Pancreas (tissue), 10 donors: ENCODE data around the gene CRYBG3. TPM values are rescaled to one million over a fixed set of nuclear protein-coding genes. Genes with fewer than 3 reads are reported as not detected.

Experiments used
- ATAC-seq, 4 donors: fragments of 200-7000 bp; cut with Tn5 transposase; one replicate each; pipeline versions ENCODE4 v1.8.0 to v1.9.1; 2020; ENCODE audit warnings: mild to moderate bottlenecking in 4 of 4, moderate library complexity in 4 of 4
- DNase-seq, 6 donors: peaks; one replicate each; pipeline ENCODE4 v3.0.0-alpha.2; 2020
- FAIRE-seq: peaks from 2 replicates; lab custom pipeline; 2012; peaks lifted over from hg19 to GRCh38; lab: Jason Lieb, UNC
- H3K27ac ChIP-seq, 4 donors: fragments of 200-600 bp; sonication (generic); 1 replicate in 3 of 4; 2 replicates in 1 of 4; pipeline versions ENCODE4 v1.5.0 to v1.8.0; 2020
- H3K27me3 ChIP-seq, 4 donors: fragments of 200-600 bp; one replicate each; pipeline ENCODE4 v1.8.0; 2021
- H3K36me3 ChIP-seq, 3 donors: fragments of 200-600 bp; sonication (generic) in 1 of 3; one replicate each; pipeline versions ENCODE4 v1.5.0 to v1.8.0; 2020 to 2021
- H3K4me1 ChIP-seq, 3 donors: fragments of 200-600 bp; one replicate each; pipeline ENCODE4 v1.8.0; 2021
- H3K4me3 ChIP-seq, 4 donors: fragments of 200-600 bp; sonication (generic) in 2 of 4; one replicate each; pipeline versions ENCODE4 v1.5.0 to v1.8.0; 2020 to 2021
- H3K9me3 ChIP-seq, 4 donors: fragments of 200-600 bp; one replicate each; pipeline ENCODE4 v1.8.0; 2021
- WGBS, 2 donors: extraction: QIAGEN DNeasy Blood & Tissue Kit; methylation state at CpG; one replicate each; pipeline ENCODE4 v1.1.7; 2013; 5-methylcytosine and 5-hydroxymethylcytosine counted together
- intact Hi-C, 3 donors: fragments of 100-400 bp; cut with DNase I; formaldehyde crosslinking; loops; one replicate each; pipeline versions ENCODE4 v1.11.1 to v1.14.2; 2022
- polyA plus RNA-seq, 2 donors: library from polyadenylated mRNA; stranded (reverse); fragments of 200-250 nt; gene quantifications; one replicate each; pipeline ENCODE4 v1.2.3, GENCODE V29; 2013
- total RNA-seq, 6 donors: library from RNA; stranded (reverse); fragmentation: NEBNext Ultra II Directional in 4 of 6; extraction: Animal tissue kit (Norgen Biotek cat#: 25700) in 4 of 6; gene quantifications; one replicate each; pipeline versions ENCODE4 v1.2.1 to v1.2.4, GENCODE V29; 2021 to 2023
- TF ChIP-seq, protein P1 (sequence below), 4 donors: fragments of 200-600 bp; sonication (generic) in 3 of 4; IDR thresholded peaks; one replicate each; pipeline versions ENCODE4 v1.5.0 to v1.8.0; 2021; ENCODE audit warnings: antibody characterized with exemption in 4 of 4
- donor health status: healthy with polysubstance abuse.
- donor health status: DM: no; HTN: no; CAD: no; lungs with moderate emphysema.
- donor health status: DM: no; HTN: no; CAD: no.
- donor health status: control.
- donor health status: control.
- donor health status: Bipolar disorder and iron deficiency.
- donor health status: DM: yes; HTN: yes; CAD: no.
- donor health status: DM: no; HTN: no; CAD: no.
- donor health status: DM: no; HTN: no; CAD: no.
- donor health status: DM: yes; HTN: yes; CAD: no.

CRYBG3 gene
- total and polyA plus RNA-seq, 8 donors: 3.1 to 15.2 (median 10.2) TPM

DNA sequence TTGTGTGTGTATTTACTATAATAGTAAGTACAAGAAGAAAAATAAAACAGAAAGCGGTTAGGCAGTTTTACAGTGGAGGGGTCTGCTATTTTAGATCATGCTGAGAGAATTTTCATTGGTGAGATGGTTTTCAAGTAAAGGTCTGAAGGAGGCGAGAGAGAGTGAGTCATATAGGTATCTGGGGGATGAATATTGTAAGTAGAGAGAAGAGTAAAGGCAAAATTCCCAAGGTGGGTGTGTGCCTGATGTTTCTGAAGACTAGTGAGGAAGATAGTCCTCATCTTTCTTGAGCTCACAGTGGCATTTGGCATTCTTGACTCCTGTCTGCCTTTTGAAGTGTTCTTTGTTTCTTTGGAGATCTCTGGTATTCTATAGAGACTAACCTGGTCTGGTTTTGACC, 38.6 kb downstream of the CRYBG3 start:
- ATAC-seq: no peak
- WGBS, 2 donors: 94 to 97% methylated on average over 2 of the region's 2 CpGs
- no peak for FAIRE-seq
- H3K36me3 ChIP-seq: no peaks in the 10 kb centered on the region
- no peak for DNase-seq
- TF ChIP-seq, protein P1, sequence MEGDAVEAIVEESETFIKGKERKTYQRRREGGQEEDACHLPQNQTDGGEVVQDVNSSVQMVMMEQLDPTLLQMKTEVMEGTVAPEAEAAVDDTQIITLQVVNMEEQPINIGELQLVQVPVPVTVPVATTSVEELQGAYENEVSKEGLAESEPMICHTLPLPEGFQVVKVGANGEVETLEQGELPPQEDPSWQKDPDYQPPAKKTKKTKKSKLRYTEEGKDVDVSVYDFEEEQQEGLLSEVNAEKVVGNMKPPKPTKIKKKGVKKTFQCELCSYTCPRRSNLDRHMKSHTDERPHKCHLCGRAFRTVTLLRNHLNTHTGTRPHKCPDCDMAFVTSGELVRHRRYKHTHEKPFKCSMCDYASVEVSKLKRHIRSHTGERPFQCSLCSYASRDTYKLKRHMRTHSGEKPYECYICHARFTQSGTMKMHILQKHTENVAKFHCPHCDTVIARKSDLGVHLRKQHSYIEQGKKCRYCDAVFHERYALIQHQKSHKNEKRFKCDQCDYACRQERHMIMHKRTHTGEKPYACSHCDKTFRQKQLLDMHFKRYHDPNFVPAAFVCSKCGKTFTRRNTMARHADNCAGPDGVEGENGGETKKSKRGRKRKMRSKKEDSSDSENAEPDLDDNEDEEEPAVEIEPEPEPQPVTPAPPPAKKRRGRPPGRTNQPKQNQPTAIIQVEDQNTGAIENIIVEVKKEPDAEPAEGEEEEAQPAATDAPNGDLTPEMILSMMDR (IDR thresholded peaks at IDR 0.05): no peak
- no peaks in the 10 kb centered on the region for H3K9me3 ChIP-seq
- intact Hi-C loops: no loop called here
- H3K27me3 ChIP-seq: no peaks in the 10 kb centered on the region
- H3K4me1 ChIP-seq: peaks cover 0 to 4% (median 0%) of the 10 kb centered on the region in 3 donors
- no peak overlapping the region for H3K27ac ChIP-seq
- H3K4me3 ChIP-seq: no peak overlapping the region

DNA sequence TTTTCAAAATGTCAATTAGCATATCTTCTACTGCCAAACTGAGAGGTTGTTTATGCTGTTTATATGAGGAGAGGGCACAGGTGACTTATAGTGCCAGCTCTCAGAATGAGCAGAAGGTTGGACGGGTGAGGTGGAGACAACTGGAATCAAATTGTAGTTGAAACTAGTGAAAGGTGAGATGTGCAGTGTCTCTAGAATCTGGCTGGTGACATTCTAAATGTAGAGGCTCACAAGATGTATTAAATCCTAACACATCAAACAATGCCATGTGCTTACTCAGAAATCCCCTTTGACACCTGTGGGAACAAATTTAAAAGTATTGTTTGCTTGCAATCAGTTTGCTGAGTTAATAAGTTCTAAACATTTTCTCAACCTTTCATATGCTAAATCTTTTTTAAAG, 40.8 kb downstream of the CRYBG3 start:
- Histone ChIP-seq H3K27ac (no peak overlapping the region), H3K4me1 (peaks cover 0 to 4% (median 0%) of the 10 kb centered on the region in 3 donors), H3K4me3 (no peak overlapping the region), H3K36me3 (no peaks in the 10 kb centered on the region), H3K9me3 (no peaks in the 10 kb centered on the region), H3K27me3 (no peaks in the 10 kb centered on the region)
- intact Hi-C loops: no loop called here
- WGBS, 2 donors: 84 to 97% methylated on average over 1 of the region's 1 CpG
- DNase-seq (no peak), ATAC-seq (no peak), FAIRE-seq (no peak)
- TF ChIP-seq, protein P1 (IDR thresholded peaks at IDR 0.05): no peak

DNA sequence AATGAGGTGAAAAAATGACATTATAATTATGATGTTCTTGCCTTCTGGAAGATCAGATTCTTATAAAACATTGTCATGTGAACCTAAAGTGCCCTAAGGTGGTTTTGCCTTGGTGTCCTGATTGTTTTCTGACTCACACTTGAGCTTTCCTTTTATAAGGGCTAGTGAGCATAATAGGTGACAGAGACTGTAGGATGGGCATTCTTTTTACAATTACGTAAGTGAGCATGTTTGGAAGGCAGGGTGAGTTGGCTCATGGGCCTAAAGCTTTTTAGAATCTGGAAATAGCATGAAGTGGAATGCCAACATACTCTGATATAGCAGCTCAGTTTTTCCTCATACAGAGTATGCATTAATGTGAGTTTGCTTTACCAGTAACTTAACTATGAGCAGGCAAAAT, 41.2 kb downstream of the CRYBG3 start:
- Histone ChIP-seq H3K27me3 (no peaks in the 10 kb centered on the region), H3K36me3 (no peaks in the 10 kb centered on the region), H3K27ac (no peak overlapping the region), H3K4me3 (no peak overlapping the region), H3K9me3 (no peaks in the 10 kb centered on the region), H3K4me1 (peaks cover 0 to 4% (median 0%) of the 10 kb centered on the region in 3 donors)
- TF ChIP-seq, protein P1 (IDR thresholded peaks at IDR 0.05): no peak
- WGBS, 2 donors: 90 to 93% methylated on average over 1 of the region's 1 CpG
- no peak for DNase-seq
- no peak for ATAC-seq
- FAIRE-seq: no peak
- intact Hi-C loops: no loop called here

DNA sequence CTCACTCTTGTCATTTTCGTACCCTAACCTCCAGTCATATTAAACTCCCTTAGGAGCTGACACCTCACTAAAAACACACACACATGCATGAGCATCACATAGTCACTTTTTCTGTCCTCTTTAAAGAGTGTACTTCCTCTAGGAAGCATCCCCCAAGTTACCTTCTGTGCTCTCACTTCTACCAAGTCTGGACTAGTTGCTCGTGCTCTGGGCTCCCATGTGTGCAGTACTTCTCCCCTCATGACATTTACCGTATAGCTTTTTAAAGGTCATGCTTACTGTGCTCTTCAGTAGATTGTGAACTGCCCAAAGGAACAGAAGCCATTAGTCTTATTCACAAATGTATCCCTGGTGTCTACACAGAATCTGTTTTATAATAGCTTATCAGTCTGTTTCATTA, 42.0 kb downstream of the CRYBG3 start:
- Histone ChIP-seq H3K4me3 (no peak overlapping the region), H3K36me3 (no peaks in the 10 kb centered on the region), H3K9me3 (no peaks in the 10 kb centered on the region), H3K27me3 (no peaks in the 10 kb centered on the region), H3K4me1 (peaks cover 0 to 4% (median 0%) of the 10 kb centered on the region in 3 donors), H3K27ac (no peak overlapping the region)
- ATAC-seq (no peak), DNase-seq (no peak), FAIRE-seq (no peak)
- intact Hi-C loops: no loop called here
- TF ChIP-seq, protein P1 (IDR thresholded peaks at IDR 0.05): no peak
- 96% methylated on average over 3 of the region's 3 CpGs for WGBS, 2 donors

DNA sequence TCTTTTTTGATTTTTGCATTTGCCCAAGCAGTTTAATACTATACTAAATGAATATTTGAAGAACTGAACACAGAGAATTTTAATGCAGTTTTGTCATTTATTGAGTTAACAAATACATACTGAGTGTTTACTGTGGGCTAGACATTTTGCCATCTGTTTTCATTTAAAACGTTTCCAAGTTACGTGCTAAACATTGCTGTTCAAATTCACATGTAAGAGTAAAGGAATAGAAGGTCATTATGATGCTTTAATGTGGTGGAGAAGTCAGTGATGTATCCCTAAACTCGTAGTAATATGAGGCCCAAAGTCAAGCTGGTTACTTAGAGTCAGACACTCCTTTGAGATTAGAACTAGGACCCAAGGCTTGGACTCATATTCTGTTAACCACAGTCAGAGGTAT, 49.4 kb downstream of the CRYBG3 start:
- Histone ChIP-seq H3K27me3 (no peaks in the 10 kb centered on the region), H3K36me3 (no peaks in the 10 kb centered on the region), H3K4me3 (no peak overlapping the region), H3K9me3 (no peaks in the 10 kb centered on the region), H3K27ac (no peak overlapping the region), H3K4me1 (no peaks in the 10 kb centered on the region)
- TF ChIP-seq, protein P1 (IDR thresholded peaks at IDR 0.05): no peak
- 57 to 65% methylated on average over 3 of the region's 3 CpGs for WGBS, 2 donors
- intact Hi-C loops: no loop called here
- FAIRE-seq: no peak
- ATAC-seq: no peak
- DNase-seq: no peak
